Measurements from ENCODE around the gene ZNF385C.

The ZNF385C gene

GRCh38 chr17:41986634-41987033 is 111.6 kb downstream of the ZNF385C start:
- DNase-seq (ENCODE audit: extremely low read depth, low read depth): no peak
- no peak for TF ChIP-seq CTCF (IDR thresholded peaks at IDR 0.05; ENCODE audit: low read depth, low read length)

DNA sequence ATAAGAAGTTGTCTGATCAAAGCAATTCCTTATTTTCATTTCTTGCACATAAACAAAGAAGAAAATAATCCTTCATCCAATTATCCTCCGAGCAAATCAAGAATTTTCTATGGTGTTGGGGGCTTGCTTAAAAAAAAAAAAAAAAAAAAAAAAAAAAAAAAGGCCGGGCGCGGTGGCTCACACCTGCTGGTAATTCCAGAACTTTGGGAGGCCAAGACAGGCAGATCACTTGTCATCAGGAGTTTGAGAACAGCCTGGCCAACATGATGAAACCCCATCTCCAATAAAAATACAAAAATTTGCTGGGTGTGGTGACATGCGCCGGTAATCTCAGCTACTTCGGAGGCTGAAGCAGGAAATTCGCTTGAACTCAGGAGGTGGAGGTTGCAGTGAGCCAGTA is 112.4 kb downstream of the ZNF385C start:
- TF ChIP-seq CTCF (IDR thresholded peaks at IDR 0.05; ENCODE audit: low read depth, low read length): no peak

GRCh38 chr17:41984454-41984853 is 113.8 kb downstream of the ZNF385C start:
- no peak for DNase-seq (ENCODE audit: extremely low read depth, low read depth)
- no peak for TF ChIP-seq CTCF (IDR thresholded peaks at IDR 0.05; ENCODE audit: low read depth, low read length)

More for the DNA sequence above, 112.4 kb downstream of the ZNF385C start:
- DNase-seq (ENCODE audit: extremely low read depth, low read depth): no peak

GRCh38 chr17:41982026-41982760 is 116.1 kb downstream of the ZNF385C start:
- no peak for DNase-seq (ENCODE audit: extremely low read depth, low read depth)
- no peak for TF ChIP-seq CTCF (IDR thresholded peaks at IDR 0.05; ENCODE audit: low read depth, low read length)

DNA sequence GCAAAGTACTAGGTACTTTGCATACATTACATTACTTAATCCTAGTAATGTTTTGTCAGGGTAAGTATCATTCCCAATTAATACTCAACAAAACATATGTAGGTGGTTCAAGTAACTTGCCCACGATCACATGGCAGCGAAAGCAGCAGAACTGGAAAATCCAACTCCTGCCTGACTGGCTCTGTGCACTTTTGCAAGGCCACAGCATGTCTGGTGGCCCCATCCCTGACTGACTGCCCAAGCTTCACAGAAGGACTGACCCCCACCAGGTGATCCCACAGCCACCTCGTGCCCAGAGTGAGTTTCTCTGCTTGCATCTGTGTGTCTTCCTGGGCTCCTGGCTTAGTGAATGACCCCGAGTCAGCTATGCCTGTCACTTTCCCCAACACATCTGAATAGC is 120.3 kb downstream of the ZNF385C start:
- DNase-seq (ENCODE audit: extremely low read depth, low read depth): no peak
- no peak for TF ChIP-seq CTCF (IDR thresholded peaks at IDR 0.05; ENCODE audit: low read depth, low read length)

DNA sequence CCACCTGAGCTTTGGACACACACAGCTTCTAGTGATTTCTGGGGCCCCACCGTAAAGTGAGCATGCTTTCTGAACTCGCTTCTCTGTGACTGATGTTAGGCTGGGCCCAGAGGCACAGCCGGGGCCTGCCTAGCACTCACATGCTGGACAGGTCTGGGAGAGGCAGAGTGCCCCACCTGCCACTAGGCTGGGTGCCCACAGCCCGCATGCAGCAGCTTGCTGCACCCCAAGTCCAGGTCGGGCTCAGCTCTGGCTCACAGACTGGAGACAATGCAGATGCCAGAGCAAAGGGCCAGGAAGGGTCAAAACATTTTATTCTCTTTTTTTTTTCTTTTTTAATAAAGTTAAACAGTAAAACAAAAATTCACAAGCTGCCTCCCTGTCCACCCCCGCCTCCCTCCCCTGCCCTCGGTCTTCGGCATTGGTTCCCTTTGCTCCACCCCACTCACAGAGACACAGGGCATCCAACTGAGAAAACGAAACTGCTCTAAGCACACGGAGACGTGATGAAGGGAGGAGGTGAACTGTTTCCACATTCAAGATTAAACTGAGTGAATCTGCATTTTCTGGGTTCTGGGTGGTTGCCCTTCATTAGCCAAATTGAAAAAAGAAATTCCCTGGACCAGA is 122.0 kb downstream of the ZNF385C start:
- DNase-seq (ENCODE audit: extremely low read depth, low read depth): peak; percentile 31
- no peak for TF ChIP-seq CTCF (IDR thresholded peaks at IDR 0.05; ENCODE audit: low read depth, low read length)
